ENCODE data around the gene PCBP3.
"Not testable (repeated sequence)": the region's sequence is repeated elsewhere in the genome, so short reads cannot be mapped to it uniquely, and the experiment has no call there.

The PCBP3 gene

GRCh38 chr21:45635271-45636151, 8.0 kb upstream of the PCBP3 start:
- DNase-seq (ENCODE audit: low read depth): no peak

DNA sequence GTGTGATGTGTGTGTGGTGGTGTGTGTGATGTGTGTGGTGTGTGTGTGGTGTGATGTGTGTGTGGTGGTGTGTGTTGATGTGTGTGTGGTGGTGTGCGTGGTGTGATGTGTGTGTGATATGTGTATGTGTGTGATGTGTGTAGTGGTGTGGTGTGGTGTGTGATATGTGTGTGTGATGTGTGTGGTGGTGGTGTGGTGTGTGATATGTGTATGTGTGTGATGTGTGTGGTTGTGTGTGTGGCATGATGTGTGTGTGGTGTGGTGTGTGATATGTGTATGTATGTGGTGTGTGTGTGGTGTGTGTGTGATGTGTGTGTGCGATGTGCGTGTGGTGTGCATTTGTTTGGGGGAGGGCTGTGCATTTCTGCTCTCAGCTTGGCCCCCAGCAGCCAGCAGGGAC, 7.1 kb upstream of the PCBP3 start:
- no peak for DNase-seq (ENCODE audit: low read depth)

GRCh38 chr21:45636951-45637646, 6.4 kb upstream of the PCBP3 start:
- DNase-seq (ENCODE audit: low read depth): no peak

DNA sequence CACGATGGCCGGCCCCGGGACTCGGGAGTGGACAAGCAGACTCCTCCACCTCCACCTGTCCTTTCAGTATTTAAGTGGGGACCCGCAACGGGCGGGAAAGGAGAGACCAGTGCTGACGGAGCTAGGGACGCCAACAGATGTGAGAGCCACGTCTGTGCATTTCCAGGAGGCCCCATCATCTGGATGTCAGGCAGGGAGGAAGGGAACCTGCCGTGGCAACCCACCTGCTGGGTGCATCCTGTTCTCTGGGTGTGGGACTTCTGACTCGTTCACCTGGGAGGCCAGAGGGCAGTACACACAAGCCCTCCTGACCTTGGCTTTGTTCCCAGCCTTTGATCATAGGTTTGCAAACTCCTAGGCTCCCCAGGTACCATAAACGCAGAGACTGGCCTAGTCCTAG, 5.6 kb upstream of the PCBP3 start:
- DNase-seq (ENCODE audit: low read depth): no peak

- DNase-seq (ENCODE audit: low read depth): no peak
These were observed 4.8 kb upstream of the PCBP3 start for GRCh38 chr21:45638707-45639106.

DNA sequence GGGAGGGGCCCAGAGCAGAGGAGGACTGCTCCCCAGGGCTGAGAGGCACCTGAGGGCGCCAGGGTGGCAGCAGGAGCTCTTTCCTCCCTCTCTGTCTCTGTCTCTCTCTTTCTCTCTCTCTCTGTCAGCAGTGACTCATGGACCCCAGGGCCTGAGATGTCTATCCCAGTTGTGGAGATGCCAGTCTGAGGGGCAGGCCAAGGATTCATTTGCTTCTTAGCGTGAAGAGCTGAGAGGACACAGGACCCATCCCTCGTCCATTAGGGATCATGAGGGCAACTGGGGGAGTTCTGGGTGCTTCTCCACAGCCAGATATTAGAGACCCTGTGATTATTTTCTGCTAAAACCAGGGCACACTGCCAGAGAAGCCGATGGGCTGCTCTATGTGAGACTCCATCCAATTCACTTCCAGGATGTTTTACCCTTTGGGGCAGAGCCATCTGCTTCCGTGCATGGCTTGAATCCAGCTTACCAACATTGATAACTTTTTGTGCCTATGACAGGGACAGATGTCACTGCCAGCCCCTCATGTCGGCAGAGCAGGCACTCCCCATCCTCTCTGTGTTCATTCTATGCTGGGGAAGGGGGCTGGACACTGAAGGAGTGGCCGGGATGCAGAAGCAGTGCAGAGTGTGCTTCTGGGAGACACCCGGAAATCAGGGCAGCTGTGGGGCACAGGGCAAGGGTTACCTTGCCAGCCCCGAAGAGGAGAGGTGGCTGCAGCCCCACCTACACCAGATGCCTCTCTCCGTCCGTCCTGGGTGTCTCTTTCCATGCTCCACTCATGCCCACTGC, 4.1 kb upstream of the PCBP3 start:
- no peak for DNase-seq (ENCODE audit: low read depth)

- no peak for DNase-seq (ENCODE audit: low read depth)
These were observed 3.3 kb upstream of the PCBP3 start for GRCh38 chr21:45640001-45640887.

- DNase-seq (ENCODE audit: low read depth): peak; percentile 21
These were observed 2.5 kb upstream of the PCBP3 start for GRCh38 chr21:45640888-45641479.

GRCh38 chr21:45641480-45642035, 2.0 kb upstream of the PCBP3 start:
- DNase-seq (ENCODE audit: low read depth): no peak

DNA sequence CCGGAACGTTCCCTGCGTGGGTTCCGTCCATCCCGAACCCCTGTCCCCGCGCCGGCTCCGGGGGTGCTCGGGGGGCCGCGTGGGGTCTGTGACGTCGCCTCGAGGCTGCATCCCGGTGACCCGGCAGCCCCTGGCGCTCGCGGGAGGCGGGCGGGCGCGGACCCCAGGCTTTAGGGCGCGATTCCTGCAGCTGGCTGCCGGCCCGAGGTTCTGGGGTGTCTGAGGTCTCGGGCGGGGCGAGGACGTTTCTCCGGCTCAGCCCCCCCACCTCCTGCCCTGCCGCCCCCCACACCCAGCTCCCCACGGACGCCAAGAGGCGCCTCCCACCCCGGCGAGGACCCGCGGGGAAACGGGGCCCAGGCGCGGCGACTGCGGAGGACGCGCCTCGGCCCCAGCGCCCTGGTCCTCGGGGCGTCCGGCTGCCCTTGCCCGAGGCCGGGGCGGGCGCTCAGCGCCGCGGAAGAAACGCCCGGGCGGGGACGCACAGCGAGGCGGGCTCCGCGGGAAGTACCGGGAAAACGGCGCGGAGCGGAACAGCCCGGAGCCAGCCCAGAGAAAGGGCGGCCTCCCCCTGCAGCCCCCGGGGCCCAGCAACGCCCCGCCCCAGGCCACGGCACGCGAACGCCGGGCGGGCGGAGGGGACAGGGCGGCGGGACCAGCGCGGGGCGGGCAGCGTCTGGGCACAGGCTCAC, 1.3 kb upstream of the PCBP3 start:
- DNase-seq (ENCODE audit: low read depth): no peak

GRCh38 chr21:45644041-45644906, 749 bp downstream of the PCBP3 start:
- DNase-seq (ENCODE audit: low read depth): no peak

DNA sequence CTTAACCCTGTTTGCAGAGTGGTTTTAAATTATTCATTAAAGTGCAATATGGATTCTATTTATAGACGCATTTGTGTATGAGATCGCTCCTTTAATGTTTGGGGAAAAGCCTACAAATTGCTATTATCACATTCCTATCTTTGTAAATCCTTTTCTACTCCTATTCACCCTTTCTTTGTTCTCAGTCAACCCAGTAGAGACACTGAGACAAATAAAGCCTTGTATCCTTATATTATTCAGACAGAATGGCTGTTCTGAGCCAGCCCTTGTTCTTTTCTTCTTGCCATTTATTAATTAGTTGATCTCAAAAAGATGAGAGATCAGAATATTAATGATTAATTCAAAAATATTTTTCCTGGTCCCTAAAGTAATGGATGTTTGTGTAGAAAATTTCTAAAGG, 8.4 kb downstream of the PCBP3 start:
- no peak for DNase-seq (ENCODE audit: low read depth)

GRCh38 chr21:45655124-45655523, 11.6 kb downstream of the PCBP3 start:
- peak; percentile 47 for DNase-seq (ENCODE audit: low read depth)

DNA sequence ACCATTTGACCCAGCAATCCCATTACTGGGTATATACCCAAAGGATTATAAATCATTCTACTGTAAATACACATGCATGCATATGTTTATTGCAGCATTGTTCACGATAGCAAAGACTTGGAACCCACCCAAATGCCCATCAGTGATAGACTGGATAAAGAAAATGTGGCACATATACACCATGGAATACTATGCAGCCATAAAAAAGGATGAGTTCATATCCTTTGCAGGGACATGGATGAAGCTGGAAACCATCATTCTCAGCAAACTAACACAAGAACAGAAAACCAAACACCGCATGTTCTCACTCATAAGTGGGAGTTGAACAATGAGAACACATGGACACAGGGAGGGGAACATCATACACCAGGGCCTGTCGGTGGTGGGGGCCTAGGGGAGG, 12.6 kb downstream of the PCBP3 start:
- not testable (repeated sequence) for DNase-seq (ENCODE audit: low read depth)

DNA sequence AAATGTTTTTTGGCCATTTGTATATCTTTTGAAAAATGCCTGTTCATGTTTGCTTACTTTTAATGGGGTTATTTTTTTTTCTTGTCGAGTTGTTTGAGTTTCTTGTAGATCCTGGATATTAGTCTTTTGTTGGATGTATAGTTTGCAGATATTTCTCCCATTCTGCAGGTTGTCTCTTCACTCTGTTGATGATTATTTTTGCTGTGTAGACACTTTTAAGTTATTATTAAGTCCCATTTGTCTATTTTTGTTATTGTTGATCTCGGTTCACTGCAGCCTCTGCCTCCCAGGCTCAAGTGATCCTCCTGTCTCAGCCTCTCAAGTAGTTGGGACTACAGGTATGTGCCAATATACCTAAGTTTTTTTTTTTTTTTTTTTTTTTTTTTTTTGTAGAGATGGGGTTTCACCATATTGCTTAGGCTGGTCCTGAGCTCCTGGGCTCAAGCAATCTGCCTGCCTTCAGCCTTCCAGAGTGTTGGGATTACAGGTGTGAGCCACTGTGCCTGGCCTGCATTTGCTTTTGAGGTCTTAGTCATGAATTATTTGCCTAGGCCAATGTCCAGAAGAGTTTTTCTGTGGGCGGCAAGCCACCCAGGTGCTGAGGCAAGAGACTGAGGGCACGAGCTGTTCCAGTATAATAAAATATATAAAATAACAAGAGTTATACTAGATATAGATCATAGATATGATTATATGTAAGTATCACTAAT, 18.5 kb downstream of the PCBP3 start:
- DNase-seq (ENCODE audit: low read depth): not testable (repeated sequence)

DNA sequence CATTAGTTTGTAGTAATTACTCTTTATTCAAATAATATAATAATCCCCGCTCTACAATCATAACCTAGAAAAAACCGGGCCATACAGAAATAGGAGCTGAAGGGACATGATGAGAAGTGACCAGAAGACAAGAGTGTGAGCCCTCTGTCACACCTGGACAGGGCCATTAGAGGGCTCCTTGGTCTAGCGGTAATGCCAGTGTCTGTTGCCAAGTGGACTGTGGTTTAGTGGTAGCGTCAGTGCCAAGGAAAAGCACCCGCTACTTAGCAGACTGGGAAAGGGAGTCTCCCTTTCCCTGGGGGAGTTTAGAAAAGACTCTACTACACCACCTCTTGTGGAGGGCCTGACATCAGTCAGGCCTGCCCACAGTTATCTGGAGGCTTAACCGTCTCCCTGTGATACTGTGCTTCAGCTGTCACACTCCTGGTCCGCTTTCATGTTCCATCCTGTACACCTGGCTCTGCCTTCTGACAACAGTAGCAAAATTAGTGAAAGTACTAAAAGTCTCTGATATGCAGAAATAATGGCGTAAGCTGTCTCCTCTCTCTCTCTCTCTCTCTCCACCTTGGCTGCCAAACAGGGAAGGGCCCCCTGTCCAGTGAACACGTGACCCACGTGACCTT, 19.2 kb downstream of the PCBP3 start:
- not testable (repeated sequence) for DNase-seq (ENCODE audit: low read depth)

DNA sequence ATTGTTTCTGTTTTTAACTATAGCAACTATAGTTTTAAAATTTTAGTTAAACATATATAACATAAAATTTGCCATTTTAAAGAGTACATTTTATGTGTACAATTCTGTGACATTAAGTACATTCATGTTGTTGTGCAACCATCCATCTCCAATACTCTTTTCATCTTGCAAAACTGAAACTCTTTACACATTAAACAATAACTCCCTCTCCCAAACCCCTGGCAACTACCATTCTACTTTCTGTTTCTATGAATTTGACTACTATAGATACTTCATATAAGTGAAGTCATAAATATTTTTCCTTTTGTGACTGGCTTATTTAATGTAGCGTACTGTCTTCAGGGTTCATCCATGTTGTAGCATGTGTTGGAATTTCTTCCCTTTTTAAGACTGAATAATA, 25.9 kb downstream of the PCBP3 start:
- no peak for DNase-seq (ENCODE audit: low read depth)

DNA sequence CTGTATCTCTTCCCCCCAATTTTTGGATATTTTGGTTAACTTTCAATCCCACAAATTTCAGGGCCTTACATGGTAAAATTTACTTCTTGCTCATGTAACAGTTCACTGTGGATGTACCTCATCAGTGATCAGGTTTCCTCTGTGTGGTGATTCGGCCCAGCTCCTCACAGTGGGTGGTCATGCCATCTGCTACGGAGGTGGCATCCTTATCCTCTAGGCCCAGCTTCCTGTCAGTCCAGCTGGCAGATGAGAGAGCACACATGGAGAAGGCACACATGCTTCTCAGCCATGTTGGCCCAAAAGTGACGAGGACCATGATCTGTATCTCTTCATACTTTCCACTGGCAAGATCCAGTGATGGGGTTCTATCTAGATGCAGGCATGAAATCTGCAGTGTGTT, 27.2 kb downstream of the PCBP3 start:
- DNase-seq (ENCODE audit: low read depth): no peak
